SIG-M5 treated with dmso at 0.1 percent for 504 hours (cell line): ENCODE measurements around the gene SORBS1.

ENCODE experiments used
- DNase-seq: peaks from one replicate; lab custom pipeline; 2025; ENCODE audit not compliant: unreplicated experiment; lab: John Stamatoyannopoulos, UW

SORBS1 gene

GRCh38 chr10:95542330-95542729 is 18.8 kb downstream of the SORBS1 start:
- no peak for DNase-seq

GRCh38 chr10:95540514-95541052 is 20.6 kb downstream of the SORBS1 start:
- DNase-seq, result no peak

- no peak for DNase-seq
Observed at GRCh38 chr10:95539560-95540284, 21.4 kb downstream of the SORBS1 start.

- no peak for DNase-seq
Observed at GRCh38 chr10:95538412-95538811, 22.8 kb downstream of the SORBS1 start.

GRCh38 chr10:95537542-95537927 is 23.6 kb downstream of the SORBS1 start:
- DNase-seq, result no peak

GRCh38 chr10:95536894-95537541 is 24.2 kb downstream of the SORBS1 start:
- no peak for DNase-seq

GRCh38 chr10:95536017-95536416 is 25.2 kb downstream of the SORBS1 start:
- DNase-seq, result no peak

GRCh38 chr10:95535526-95535925 is 25.6 kb downstream of the SORBS1 start:
- DNase-seq, result no peak

GRCh38 chr10:95533590-95533989 is 27.6 kb downstream of the SORBS1 start:
- no peak for DNase-seq

- DNase-seq, result no peak
Observed at GRCh38 chr10:95532536-95532935, 28.6 kb downstream of the SORBS1 start.

- DNase-seq, result no peak
Observed at GRCh38 chr10:95531994-95532399, 29.2 kb downstream of the SORBS1 start.

- no peak for DNase-seq
Observed at GRCh38 chr10:95531058-95531809, 29.9 kb downstream of the SORBS1 start.

- DNase-seq, result no peak
Observed at GRCh38 chr10:95530561-95530960, 30.6 kb downstream of the SORBS1 start.

GRCh38 chr10:95530029-95530428 is 31.1 kb downstream of the SORBS1 start:
- no peak for DNase-seq

- DNase-seq, result no peak
Observed at GRCh38 chr10:95526044-95526443, 35.1 kb downstream of the SORBS1 start.

- no peak for DNase-seq
Observed at GRCh38 chr10:95525033-95525418, 36.1 kb downstream of the SORBS1 start.

- DNase-seq, result no peak
Observed at GRCh38 chr10:95524358-95525032, 36.7 kb downstream of the SORBS1 start.

GRCh38 chr10:95522117-95522516 is 39.1 kb downstream of the SORBS1 start:
- no peak for DNase-seq

GRCh38 chr10:95520617-95521016 is 40.6 kb downstream of the SORBS1 start:
- no peak for DNase-seq

- DNase-seq, result no peak
Observed at GRCh38 chr10:95518455-95519452, 42.4 kb downstream of the SORBS1 start.
